ENCODE data around the gene RGPD4.

RGPD4 gene

GRCh38 chr2:107807988-107808387 lies 18.7 kb upstream of the RGPD4 start:
- no peak for DNase-seq (ENCODE audit: extremely low read depth, low read depth)
- no peak for TF ChIP-seq CTCF (IDR thresholded peaks at IDR 0.05; ENCODE audit: low read depth, low read length, missing control alignments)
- no peak overlapping the region for H3K4me3 ChIP-seq (replicated peaks; ENCODE audit: low read depth, low read length)

DNA sequence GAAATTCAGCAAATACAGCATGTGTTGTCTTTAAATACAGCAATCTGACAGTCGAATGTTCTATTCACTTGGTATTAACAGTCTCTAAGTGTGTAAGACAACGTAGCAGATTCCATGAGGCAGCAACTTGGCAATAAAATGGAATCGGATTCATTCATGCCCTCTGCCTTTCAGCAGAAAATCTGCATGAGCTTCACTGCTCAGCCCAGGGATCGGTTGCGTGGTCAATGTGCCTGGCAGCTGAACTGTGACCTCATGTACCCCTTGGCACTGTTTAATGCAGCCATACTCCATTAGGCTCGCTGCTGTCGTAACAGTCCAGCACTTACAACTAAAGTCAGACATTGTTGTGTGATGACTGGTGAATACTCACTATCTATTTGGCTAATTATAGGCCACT lies 17.7 kb upstream of the RGPD4 start:
- TF ChIP-seq CTCF (IDR thresholded peaks at IDR 0.05; ENCODE audit: low read depth, low read length, missing control alignments): no peak
- H3K4me3 ChIP-seq (replicated peaks; ENCODE audit: low read depth, low read length): no peak overlapping the region

GRCh38 chr2:107809835-107810234 lies 16.9 kb upstream of the RGPD4 start:
- H3K4me3 ChIP-seq (replicated peaks; ENCODE audit: low read depth, low read length): no peak overlapping the region
- no peak for DNase-seq (ENCODE audit: extremely low read depth, low read depth)
- no peak for TF ChIP-seq CTCF (IDR thresholded peaks at IDR 0.05; ENCODE audit: low read depth, low read length, missing control alignments)

More for the DNA sequence above, 17.7 kb upstream of the RGPD4 start:
- no peak for DNase-seq (ENCODE audit: extremely low read depth, low read depth)

DNA sequence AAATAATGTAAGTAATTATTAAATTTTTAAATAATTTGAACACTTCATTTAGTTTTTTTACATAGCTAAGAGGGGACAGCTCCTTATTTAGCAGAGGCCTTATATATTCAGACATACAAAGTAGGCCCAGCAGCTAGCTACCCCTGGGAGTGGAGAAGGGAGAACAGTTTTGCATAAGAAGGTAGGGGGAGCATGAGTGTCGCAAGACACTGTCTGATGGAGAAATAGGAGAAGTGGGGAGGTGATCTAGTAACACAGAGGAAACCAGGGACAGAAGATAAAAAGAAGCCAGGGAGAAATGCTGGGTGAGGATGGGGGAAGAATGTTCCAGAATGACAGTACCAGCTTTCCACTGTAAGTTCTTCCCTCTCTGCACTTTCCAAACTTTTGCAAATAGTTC lies 16.0 kb upstream of the RGPD4 start:
- H3K4me3 ChIP-seq (replicated peaks; ENCODE audit: low read depth, low read length): no peak overlapping the region
- no peak for TF ChIP-seq CTCF (IDR thresholded peaks at IDR 0.05; ENCODE audit: low read depth, low read length, missing control alignments)
- no peak for DNase-seq (ENCODE audit: extremely low read depth, low read depth)

- no peak for TF ChIP-seq CTCF (IDR thresholded peaks at IDR 0.05; ENCODE audit: low read depth, low read length, missing control alignments)
- no peak overlapping the region for H3K4me3 ChIP-seq (replicated peaks; ENCODE audit: low read depth, low read length)
- DNase-seq (ENCODE audit: extremely low read depth, low read depth): no peak
Observed at GRCh38 chr2:107811411-107811810, 15.3 kb upstream of the RGPD4 start.

GRCh38 chr2:107812006-107812405 lies 14.7 kb upstream of the RGPD4 start:
- no peak overlapping the region for H3K4me3 ChIP-seq (replicated peaks; ENCODE audit: low read depth, low read length)

More at GRCh38 chr2:107812006-107812405, 14.7 kb upstream of the RGPD4 start:
- no peak for DNase-seq (ENCODE audit: extremely low read depth, low read depth)
- TF ChIP-seq CTCF (IDR thresholded peaks at IDR 0.05; ENCODE audit: low read depth, low read length, missing control alignments): no peak
